K562 (cell line): ENCODE data around the gene MTG1. TPM values are rescaled to one million over a fixed set of nuclear protein-coding genes. Genes with fewer than 3 reads are reported as not detected.

Experiments used
- ATAC-seq: fragments of 200-7000 bp; cut with Tn5 transposase; 3 replicates; pipeline ENCODE4 v1.9.1; 2020; ENCODE audit warnings: moderate library complexity
- BruUV-seq: library from RNA; stranded (reverse); fragments of 400-500 nt; replicated peaks from 2 replicates; lab custom pipeline; 2021; lab: Mats Ljungman, UMichigan
- CTCF ChIA-PET: fragments of 300-600 bp; formaldehyde crosslinking; extraction: SDS; loops from one replicate; lab custom pipeline; 2021; ENCODE audit warnings: low intra/inter-chr PET ratio; lab: Yijun Ruan, JAX
- POLR2A ChIA-PET: fragments of 300-600, 350-650 bp; sonication (Branson Sonifier 250); formaldehyde crosslinking; extraction: SDS; loops from one replicate; lab custom pipeline; 2021; ENCODE audit warnings: antibody characterized with exemption, inconsistent platforms; lab: Yijun Ruan, JAX
- DNase-seq, 4 experiments: peaks; one replicate each; pipeline versions ENCODE4 v3.0.0 to v3.0.0-alpha.2; 2011 to 2018; ENCODE audit warnings: low spot score in 3 of 4, mixed read lengths in 3 of 4; ENCODE audit errors: extremely low read depth in 1 of 4
- FAIRE-seq: peaks from 2 replicates; lab custom pipeline; 2011; peaks lifted over from hg19 to GRCh38; lab: Jason Lieb, UNC
- H2AFZ ChIP-seq: 2 replicates; pipeline ENCODE4 v1.6.0; 2011; ENCODE audit warnings: low read depth, low read length, control low read depth, inconsistent platforms
- H3K27ac ChIP-seq: fragments of 200-600 bp; 3 replicates; pipeline ENCODE4 v1.8.0; 2011; ENCODE audit warnings: low read depth, mild to moderate bottlenecking, control low read depth, inconsistent platforms, low read length, moderate library complexity, mixed read lengths; ENCODE audit errors: extremely low read depth
- H3K27me3 ChIP-seq, 2 experiments: fragments of 300-600 bp in 1 of 2; 2 replicates in 1 of 2; 3 replicates in 1 of 2; pipeline versions ENCODE4 v1.6.0 to v1.8.0; 2011; ENCODE audit warnings: inconsistent platforms in 2 of 2, low read length in 2 of 2, mild to moderate bottlenecking in 1 of 2, mixed read lengths in 1 of 2, moderate library complexity in 1 of 2; ENCODE audit not compliant: control insufficient read depth in 2 of 2, insufficient read depth in 2 of 2
- H3K36me3 ChIP-seq: fragments of 300-600 bp; 3 replicates; pipeline ENCODE4 v1.8.0; 2011; ENCODE audit warnings: mild to moderate bottlenecking, low read length, inconsistent platforms; ENCODE audit not compliant: control insufficient read depth, insufficient read depth
- H3K4me1 ChIP-seq, 2 experiments: fragments of 200-600 bp in 1 of 2; replicated peaks in 1 of 2; 2 replicates in 1 of 2; 3 replicates in 1 of 2; pipeline versions ENCODE4 v1.5.1 to v1.8.0; 2011; ENCODE audit warnings: inconsistent platforms in 2 of 2, low read length in 2 of 2, mild to moderate bottlenecking in 1 of 2, mixed read lengths in 1 of 2, moderate library complexity in 1 of 2; ENCODE audit not compliant: control insufficient read depth in 2 of 2, insufficient read depth in 2 of 2
- H3K4me2 ChIP-seq: 2 replicates; pipeline ENCODE4 v1.6.1; 2011; ENCODE audit warnings: low read length, control low read depth, inconsistent platforms, mixed read lengths; ENCODE audit not compliant: insufficient read depth
- H3K4me3 ChIP-seq: fragments of 200-600 bp; sonication (generic), shearing (Covaris generic); 2 replicates; pipeline ENCODE4 v1.5.1; 2016; ENCODE audit warnings: control low read depth, inconsistent platforms
- H3K79me2 ChIP-seq: fragments of 200-600 bp; 3 replicates; pipeline ENCODE4 v1.8.0; 2011; ENCODE audit warnings: low read length, inconsistent platforms; ENCODE audit not compliant: control insufficient read depth, insufficient read depth
- H3K9ac ChIP-seq, 2 experiments: 2 replicates each; pipeline versions ENCODE4 v1.6.0 to v1.6.1; 2011; ENCODE audit warnings: low read depth in 2 of 2, low read length in 2 of 2, control low read depth in 1 of 2, inconsistent platforms in 1 of 2, mild to moderate bottlenecking in 1 of 2, mixed read lengths in 1 of 2; ENCODE audit not compliant: insufficient read depth in 1 of 2
- H3K9me1 ChIP-seq: one replicate; pipeline ENCODE4 v1.6.0; 2011; ENCODE audit warnings: inconsistent platforms, mild to moderate bottlenecking, low read length, moderate library complexity; ENCODE audit not compliant: control insufficient read depth, insufficient read depth
- H3K9me3 ChIP-seq: replicated peaks from 2 replicates; pipeline ENCODE4 v1.5.1; 2011; ENCODE audit warnings: low read depth, low read length, inconsistent platforms; ENCODE audit not compliant: control insufficient read depth, insufficient read depth
- H4K20me1 ChIP-seq: replicated peaks from 2 replicates; pipeline ENCODE4 v1.6.1; 2011; ENCODE audit warnings: low read length, inconsistent platforms, mixed read lengths; ENCODE audit not compliant: control insufficient read depth, insufficient read depth
- BCOR ChIP-seq: fragments of 450-650 bp; IDR thresholded peaks from 2 replicates; pipeline ENCODE4 v1.6.1; 2016
- HMG20A ChIP-seq: fragments of 450-650 bp; formaldehyde crosslinking; conservative IDR thresholded peaks from 2 replicates; pipeline ENCODE4 v1.4.0; 2020; ENCODE audit warnings: mild to moderate bottlenecking, mixed read lengths
- MTA3 ChIP-seq: fragments of 450-650 bp; formaldehyde crosslinking; IDR thresholded peaks from 2 replicates; pipeline ENCODE4 v1.6.1; 2017; ENCODE audit warnings: mild to moderate bottlenecking, borderline replicate concordance
- NCOA4 ChIP-seq: fragments of 450-650 bp; IDR thresholded peaks from 2 replicates; pipeline ENCODE4 v1.6.1; 2018; ENCODE audit warnings: mild to moderate bottlenecking; ENCODE audit not compliant: partially characterized antibody
- PURB ChIP-seq: sonication (generic); formaldehyde crosslinking; IDR thresholded peaks from 2 replicates; pipeline ENCODE4 v1.9.0; 2021; ENCODE audit warnings: low read depth, mild to moderate bottlenecking, missing genetic modification reagents
- SIN3A ChIP-seq, 2 experiments: fragments of 150-350 bp in 1 of 2; IDR thresholded peaks; 2 replicates each; pipeline ENCODE4 v1.6.1; 2011 to 2016; ENCODE audit warnings: borderline replicate concordance in 2 of 2, low read depth in 2 of 2, low read length in 2 of 2, mild to moderate bottlenecking in 2 of 2, moderate library complexity in 2 of 2; ENCODE audit not compliant: control insufficient read depth in 1 of 2
- SREBF1 ChIP-seq: fragments of 150-350 bp; IDR thresholded peaks from 2 replicates; pipeline ENCODE4 v1.6.1; 2014; ENCODE audit warnings: antibody characterized with exemption, low read depth, low read length, borderline replicate concordance
- ZNF766 ChIP-seq: fragments of 200-800 bp; sonication (Bioruptor generic); conservative IDR thresholded peaks from 2 replicates; pipeline ENCODE4 v1.6.1; 2016; ENCODE audit warnings: missing genetic modification characterization, missing compliant biosample characterization
- WGBS: fragments of 100-300 bp; shearing (Covaris generic); methylation state at CpG from one replicate; pipeline ENCODE4 v1.1.6; 2016; ENCODE audit warnings: low coverage, mixed read lengths; ENCODE audit not compliant: insufficient coverage; ENCODE audit errors: missing lambda C conversion rate; 5-methylcytosine and 5-hydroxymethylcytosine counted together
- in situ Hi-C: fragments of 300-500 bp; cut with MboI; formaldehyde crosslinking; loops from 4 replicates; pipeline ENCODE4 v1.15.0; 2018; ENCODE audit warnings: inconsistent platforms, mixed read lengths
- intact Hi-C: fragments of 100-400 bp; cut with micrococcal nuclease; formaldehyde crosslinking; loops from 2 replicates; pipeline ENCODE4 v1.14.2; 2022
- polyA plus RNA-seq, 8 experiments: library from polyadenylated mRNA; depleted of rRNA in 4 of 8; stranded (reverse) in 5 of 8; unstranded in 3 of 8; fragments of >200 nt; fragmentation: Nextera tagmentation in 2 of 8; fragmentation: Illumina TruSeq in 1 of 8; extraction: Ambion mirVana in 2 of 8; extraction: Trizol in 1 of 8; gene quantifications; 2 replicates each; pipeline versions ENCODE4 v1.2.1 to v1.2.3, GENCODE V29; 2011 to 2014; ENCODE audit warnings: inconsistent platforms in 1 of 8, missing spikeins in 1 of 8
- total RNA-seq, 7 experiments: library from RNA; depleted of rRNA in 6 of 7; stranded (reverse); fragments of >200 nt in 6 of 7; fragmentation: Illumina TruSeq in 2 of 7; extraction: Trizol in 2 of 7; gene quantifications; 2 replicates each; pipeline versions ENCODE4 v1.2.1 to v1.2.3, GENCODE V29; 2011 to 2021; ENCODE audit warnings: low replicate concordance in 1 of 7
- TF ChIP-seq, protein P1 (sequence below): fragments of 250-450 bp; sonication (Bioruptor Pico); IDR thresholded peaks from 2 replicates; pipeline ENCODE4 v1.5.0; 2021; ENCODE audit warnings: mild to moderate bottlenecking, borderline replicate concordance

Gene MTG1
- total and polyA plus RNA-seq, 9 of the 15 experiments (the other 6 are each of a cell fraction or from before 2014, with no cell fraction given): 2.8 to 28.2 (median 15.4) TPM

DNA sequence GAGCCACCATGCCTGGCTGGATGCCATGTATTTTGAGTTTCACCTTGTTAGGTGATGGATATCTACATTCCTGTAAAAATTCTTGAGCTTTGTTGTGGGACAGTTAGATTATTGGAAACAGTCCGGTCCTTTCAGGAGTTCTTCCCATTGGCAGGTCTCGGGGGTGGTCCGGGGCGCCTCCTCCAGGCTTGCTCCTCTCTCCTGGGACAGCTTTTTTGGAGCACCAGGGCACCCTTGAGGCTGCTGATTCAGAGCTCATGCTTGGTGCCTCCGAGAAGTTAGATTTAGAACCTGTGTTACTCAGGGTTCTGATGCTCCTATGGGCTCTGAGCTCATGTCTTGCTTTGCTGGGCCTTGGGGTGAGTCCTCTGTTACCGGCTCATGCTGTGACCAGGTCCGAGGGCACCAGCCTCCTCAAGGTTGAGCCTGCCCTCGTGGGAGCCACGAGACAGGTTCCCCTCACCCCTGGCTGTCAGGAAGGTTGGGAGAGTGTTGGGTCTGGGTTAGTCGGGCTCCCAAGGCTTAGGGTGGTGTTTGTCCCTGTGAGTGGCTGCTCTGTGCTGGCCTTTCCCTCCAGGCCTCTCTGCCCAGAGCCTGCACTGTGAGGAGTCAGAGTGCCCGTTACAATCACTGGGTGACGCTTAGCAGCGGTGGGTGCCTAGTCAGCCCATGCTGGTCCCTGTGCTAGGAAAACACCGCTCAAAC is 24.5 kb downstream of the MTG1 start:
- Histone ChIP-seq H3K9me1 (no peaks in the 10 kb centered on the region), H3K4me1 (no peaks in the 10 kb centered on the region), H3K4me3 (no peak overlapping the region), H3K9ac (no peak overlapping the region; a peak in 1 of 4 replicates), H2AFZ (no peak overlapping the region), H3K27me3 (no peaks in the 10 kb centered on the region), H3K79me2 (no peaks in the 10 kb centered on the region), H3K4me2 (no peak overlapping the region), H3K27ac (no peak overlapping the region), H3K9me3 (no peaks in the 10 kb centered on the region), H4K20me1 (no peaks in the 10 kb centered on the region), H3K36me3 (no peaks in the 10 kb centered on the region)
- no peak for ATAC-seq
- in situ Hi-C loops (no loop called here), intact Hi-C loops (no loop called here)
- no TSS peak for BruUV-seq
- 88% methylated on average over 4 of the region's 14 CpGs for WGBS
- DNase-seq: no peak
- FAIRE-seq: no peak
- ChIA-PET POLR2A (no interaction called here), CTCF (no interaction called here)
- TF ChIP-seq SREBF1 (no peak), HMG20A (no peak), NCOA4 (no peak), MTA3 (no peak), ZNF766 (no peak), BCOR (no peak), PURB (CRISPR knock-in tag) (no peak), SIN3A (IDR thresholded peaks at IDR 0.05; ENCODE audit: borderline replicate concordance in 2 of 2, control insufficient read depth in 1 of 2, low read depth in 2 of 2, low read length in 2 of 2) (no peak)
- TF ChIP-seq, protein P1, sequence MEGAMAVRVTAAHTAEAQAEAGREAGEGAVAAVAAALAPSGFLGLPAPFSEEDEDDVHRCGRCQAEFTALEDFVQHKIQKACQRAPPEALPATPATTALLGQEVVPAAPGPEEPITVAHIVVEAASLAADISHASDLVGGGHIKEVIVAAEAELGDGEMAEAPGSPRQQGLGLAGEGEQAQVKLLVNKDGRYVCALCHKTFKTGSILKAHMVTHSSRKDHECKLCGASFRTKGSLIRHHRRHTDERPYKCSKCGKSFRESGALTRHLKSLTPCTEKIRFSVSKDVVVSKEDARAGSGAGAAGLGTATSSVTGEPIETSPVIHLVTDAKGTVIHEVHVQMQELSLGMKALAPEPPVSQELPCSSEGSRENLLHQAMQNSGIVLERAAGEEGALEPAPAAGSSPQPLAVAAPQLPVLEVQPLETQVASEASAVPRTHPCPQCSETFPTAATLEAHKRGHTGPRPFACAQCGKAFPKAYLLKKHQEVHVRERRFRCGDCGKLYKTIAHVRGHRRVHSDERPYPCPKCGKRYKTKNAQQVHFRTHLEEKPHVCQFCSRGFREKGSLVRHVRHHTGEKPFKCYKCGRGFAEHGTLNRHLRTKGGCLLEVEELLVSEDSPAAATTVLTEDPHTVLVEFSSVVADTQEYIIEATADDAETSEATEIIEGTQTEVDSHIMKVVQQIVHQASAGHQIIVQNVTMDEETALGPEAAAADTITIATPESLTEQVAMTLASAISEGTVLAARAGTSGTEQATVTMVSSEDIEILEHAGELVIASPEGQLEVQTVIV (CRISPR knock-in tag): no peak
